T-helper 2 cell treated with Interferon-gamma antibody and Interleukin-4, amounts not matched to agents 5 μg/mL and 100 μg/mL, for 36 hours (primary cell): ENCODE results near the gene PTPRD.

Source experiments
- DNase-seq: peaks from one replicate; pipeline ENCODE4 v3.0.0; 2021; ENCODE audit warnings: low spot score
- H3K27ac Mint-ChIP-seq: one replicate; pipeline ENCODE4 v1.8.0; 2021; ENCODE audit warnings: mild to moderate bottlenecking, mixed read lengths
- H3K27me3 Mint-ChIP-seq: one replicate; pipeline ENCODE4 v1.8.0; 2021; ENCODE audit warnings: low read depth, mixed read lengths
- H3K36me3 Mint-ChIP-seq: one replicate; pipeline ENCODE4 v1.8.0; 2021; ENCODE audit warnings: low read depth, mixed read lengths
- H3K4me1 Mint-ChIP-seq: one replicate; pipeline ENCODE4 v1.8.0; 2021; ENCODE audit warnings: low read depth, mixed read lengths
- H3K4me3 Mint-ChIP-seq: one replicate; pipeline ENCODE4 v1.8.0; 2022; ENCODE audit warnings: mild to moderate bottlenecking, moderate library complexity, mixed read lengths
- H3K9me3 Mint-ChIP-seq: one replicate; pipeline ENCODE4 v1.8.0; 2021; ENCODE audit warnings: mixed read lengths

PTPRD gene

DNA sequence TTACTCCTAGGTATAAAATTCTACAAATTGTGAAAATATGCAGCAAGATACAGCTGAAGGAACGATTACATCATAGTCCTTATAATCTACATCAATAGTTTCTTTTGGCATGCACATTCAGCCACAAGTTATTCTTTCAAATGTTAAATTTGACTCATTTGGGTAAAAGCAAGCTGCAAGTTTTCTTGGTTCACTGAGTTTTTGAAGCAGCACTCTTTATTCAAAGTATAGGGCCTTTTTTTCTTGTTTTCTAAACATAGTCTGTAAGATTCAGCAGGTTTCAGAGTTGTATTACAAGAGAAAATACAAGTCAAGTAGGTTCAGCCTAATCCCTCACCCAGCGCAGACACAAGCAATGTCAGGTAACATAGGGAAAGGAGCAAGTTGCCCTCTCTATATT is 981.5 kb downstream of the PTPRD start:
- H3K4me1 Mint-ChIP-seq, result no peaks in the 10 kb centered on the region
- H3K9me3 Mint-ChIP-seq, result no peaks in the 10 kb centered on the region
- no peaks in the 10 kb centered on the region for H3K27me3 Mint-ChIP-seq
- DNase-seq, result no peak
- H3K4me3 Mint-ChIP-seq, result no peak overlapping the region
- H3K36me3 Mint-ChIP-seq, result no peaks in the 10 kb centered on the region
- no peak overlapping the region for H3K27ac Mint-ChIP-seq

DNA sequence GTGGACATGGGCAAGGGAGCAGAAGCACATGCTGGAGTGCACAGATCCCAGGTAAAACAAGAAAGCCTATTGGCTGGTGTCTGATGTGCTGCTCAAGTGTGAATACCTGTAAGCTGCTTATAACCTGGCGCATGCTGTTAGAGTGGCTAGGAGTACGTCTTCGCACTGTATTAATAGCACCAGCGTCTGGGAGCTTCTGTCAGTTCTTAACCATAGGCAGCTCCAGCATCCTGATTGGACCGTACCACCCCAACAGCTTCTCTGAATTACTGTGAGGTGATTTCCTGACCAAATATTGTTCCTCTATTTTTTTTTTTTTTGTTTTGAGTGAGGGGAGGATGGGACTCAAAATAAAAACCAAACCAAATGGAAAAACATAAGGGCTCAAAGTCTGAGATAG is 987.6 kb downstream of the PTPRD start:
- Mint-ChIP-seq H3K4me3 (no peak overlapping the region), H3K27ac (no peak overlapping the region), H3K27me3 (no peaks in the 10 kb centered on the region), H3K9me3 (no peaks in the 10 kb centered on the region), H3K4me1 (no peaks in the 10 kb centered on the region), H3K36me3 (no peaks in the 10 kb centered on the region)
- DNase-seq, result no peak

GRCh38 chr9:9623506-9623905 is 989.3 kb downstream of the PTPRD start:
- Mint-ChIP-seq H3K4me1 (no peaks in the 10 kb centered on the region), H3K27me3 (no peaks in the 10 kb centered on the region), H3K36me3 (no peaks in the 10 kb centered on the region), H3K27ac (no peak overlapping the region), H3K4me3 (no peak overlapping the region), H3K9me3 (no peaks in the 10 kb centered on the region)
- no peak for DNase-seq

DNA sequence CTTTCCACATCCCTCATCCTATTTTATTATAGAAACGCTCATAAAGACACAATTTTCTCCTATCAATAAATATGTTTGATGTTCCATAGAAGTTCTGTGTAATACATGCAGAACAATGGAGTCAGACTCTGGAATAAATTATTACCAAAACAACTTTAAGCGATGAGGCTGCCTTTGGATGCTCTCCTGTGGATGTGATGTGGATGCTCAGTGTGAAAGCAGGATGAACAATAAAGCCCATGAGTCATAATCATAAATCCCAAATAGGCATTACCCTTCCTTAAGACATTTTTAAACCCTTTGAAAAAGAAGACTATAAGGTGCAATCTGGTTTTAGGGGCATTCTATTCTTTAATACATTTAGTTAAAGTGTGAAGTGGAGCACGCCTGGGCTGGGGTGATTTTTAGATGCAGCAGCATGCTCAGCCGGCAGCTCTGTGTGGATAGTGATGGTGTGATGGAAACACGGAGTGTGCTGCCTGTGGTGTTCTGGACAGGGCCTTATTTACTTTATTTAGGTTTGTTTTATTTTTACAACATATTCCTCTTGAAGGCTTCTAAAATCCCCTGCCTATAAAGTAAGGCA is 991.4 kb downstream of the PTPRD start:
- no peaks in the 10 kb centered on the region for H3K27me3 Mint-ChIP-seq
- H3K36me3 Mint-ChIP-seq, result no peaks in the 10 kb centered on the region

DNA sequence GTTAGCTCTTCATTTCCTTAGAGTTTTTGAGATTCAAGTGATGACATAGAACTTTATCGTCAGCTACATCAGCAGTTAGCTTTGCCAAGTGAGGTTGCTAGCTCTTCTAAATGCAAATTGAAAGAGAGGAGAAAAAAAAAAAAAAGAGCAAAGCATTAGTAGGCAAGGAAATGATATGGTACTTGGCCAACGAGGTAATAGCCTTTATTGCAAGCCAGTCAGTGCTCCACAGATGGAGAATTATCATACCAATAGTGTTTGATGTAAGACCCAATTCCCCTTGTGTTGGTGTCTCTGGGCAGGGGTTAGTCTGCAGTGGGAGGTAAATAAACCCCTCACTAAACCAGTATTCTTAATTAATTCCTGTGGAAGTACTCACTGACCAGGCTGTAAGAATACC is 992.1 kb downstream of the PTPRD start:
- Mint-ChIP-seq H3K36me3 (no peaks in the 10 kb centered on the region), H3K9me3 (peaks cover 3% of the 10 kb centered on the region), H3K4me1 (no peaks in the 10 kb centered on the region), H3K27ac (no peak overlapping the region), H3K27me3 (no peaks in the 10 kb centered on the region), H3K4me3 (no peak overlapping the region)
- DNase-seq, result no peak

More for the DNA sequence above, 991.4 kb downstream of the PTPRD start:
- no peak overlapping the region for H3K27ac Mint-ChIP-seq
- H3K9me3 Mint-ChIP-seq, result peaks cover 3% of the 10 kb centered on the region
- no peaks in the 10 kb centered on the region for H3K4me1 Mint-ChIP-seq
- H3K4me3 Mint-ChIP-seq, result no peak overlapping the region
- no peak for DNase-seq

DNA sequence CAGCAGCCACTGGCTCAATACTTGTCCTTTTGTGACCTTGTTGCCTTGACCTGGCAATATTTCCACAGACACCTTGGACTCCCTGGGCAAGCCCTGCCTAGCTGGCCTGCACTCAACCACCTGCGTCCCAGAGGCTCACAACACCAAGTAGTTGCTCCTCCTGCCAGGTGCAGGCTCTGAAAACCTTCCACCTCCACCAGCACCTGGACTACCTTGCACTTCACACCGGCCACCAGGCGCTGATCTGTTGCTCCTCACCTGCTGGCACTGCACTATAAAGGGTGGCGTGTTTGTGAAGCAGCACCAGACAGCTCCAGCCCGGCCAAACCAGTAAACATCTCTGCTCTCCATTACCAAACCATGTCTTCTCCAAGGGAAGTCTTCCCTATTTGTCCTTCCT is 997.7 kb downstream of the PTPRD start:
- Mint-ChIP-seq H3K4me3 (no peak overlapping the region), H3K27ac (no peak overlapping the region), H3K9me3 (peaks cover 3% of the 10 kb centered on the region), H3K27me3 (no peaks in the 10 kb centered on the region), H3K4me1 (no peaks in the 10 kb centered on the region), H3K36me3 (no peaks in the 10 kb centered on the region)
- no peak for DNase-seq

- H3K4me3 Mint-ChIP-seq, result no peak overlapping the region
- H3K27me3 Mint-ChIP-seq, result no peaks in the 10 kb centered on the region
- DNase-seq, result no peak
- no peak overlapping the region for H3K27ac Mint-ChIP-seq
- no peaks in the 10 kb centered on the region for H3K36me3 Mint-ChIP-seq
- peaks cover 3% of the 10 kb centered on the region for H3K9me3 Mint-ChIP-seq
- no peaks in the 10 kb centered on the region for H3K4me1 Mint-ChIP-seq
Measured at GRCh38 chr9:9614607-9615006, 998.2 kb downstream of the PTPRD start.

DNA sequence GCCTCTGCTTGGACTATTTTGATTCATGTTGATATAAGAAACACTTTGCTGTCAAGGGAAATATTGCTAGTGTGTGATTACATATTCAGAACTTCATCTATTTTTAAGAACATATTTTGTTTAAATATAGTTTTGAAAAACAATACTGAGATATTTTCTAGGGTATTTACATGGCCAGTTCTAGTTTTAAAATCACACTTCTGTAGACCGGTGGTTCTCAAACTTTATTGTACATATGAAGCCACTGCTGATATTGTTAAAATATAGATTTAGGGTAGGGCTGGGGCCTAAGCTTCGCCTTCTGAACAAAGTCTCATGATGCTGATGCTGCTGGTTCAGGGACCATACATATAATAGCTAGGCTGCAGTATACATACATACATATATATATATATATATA is 1000.0 kb downstream of the PTPRD start:
- Mint-ChIP-seq H3K4me1 (no peaks in the 10 kb centered on the region), H3K4me3 (no peak overlapping the region), H3K27me3 (no peaks in the 10 kb centered on the region), H3K27ac (no peak overlapping the region), H3K36me3 (no peaks in the 10 kb centered on the region), H3K9me3 (peaks cover 3% of the 10 kb centered on the region)
- no peak for DNase-seq

GRCh38 chr9:9612270-9612669 is 1000.5 kb downstream of the PTPRD start:
- no peaks in the 10 kb centered on the region for H3K4me1 Mint-ChIP-seq
- no peaks in the 10 kb centered on the region for H3K36me3 Mint-ChIP-seq
- no peak overlapping the region for H3K27ac Mint-ChIP-seq
- no peak overlapping the region for H3K4me3 Mint-ChIP-seq
- DNase-seq, result no peak
- H3K27me3 Mint-ChIP-seq, result no peaks in the 10 kb centered on the region
- peaks cover under 1% of the 10 kb centered on the region for H3K9me3 Mint-ChIP-seq

- Mint-ChIP-seq H3K4me1 (no peaks in the 10 kb centered on the region), H3K27ac (no peak overlapping the region), H3K27me3 (no peaks in the 10 kb centered on the region), H3K4me3 (no peak overlapping the region), H3K36me3 (no peaks in the 10 kb centered on the region), H3K9me3 (no peaks in the 10 kb centered on the region)
- DNase-seq, result no peak
Measured at GRCh38 chr9:9605681-9606080, 1007.1 kb downstream of the PTPRD start.

GRCh38 chr9:9603345-9603744 is 1009.5 kb downstream of the PTPRD start:
- Mint-ChIP-seq H3K27ac (no peak overlapping the region), H3K4me1 (no peaks in the 10 kb centered on the region), H3K4me3 (no peak overlapping the region), H3K9me3 (no peaks in the 10 kb centered on the region), H3K36me3 (no peaks in the 10 kb centered on the region), H3K27me3 (no peaks in the 10 kb centered on the region)
- no peak for DNase-seq

GRCh38 chr9:9598723-9599122 is 1014.1 kb downstream of the PTPRD start:
- no peaks in the 10 kb centered on the region for H3K4me1 Mint-ChIP-seq
- H3K27me3 Mint-ChIP-seq, result no peaks in the 10 kb centered on the region
- no peaks in the 10 kb centered on the region for H3K36me3 Mint-ChIP-seq
- H3K27ac Mint-ChIP-seq, result no peak overlapping the region
- H3K4me3 Mint-ChIP-seq, result no peak overlapping the region
- no peaks in the 10 kb centered on the region for H3K9me3 Mint-ChIP-seq
- DNase-seq, result no peak

DNA sequence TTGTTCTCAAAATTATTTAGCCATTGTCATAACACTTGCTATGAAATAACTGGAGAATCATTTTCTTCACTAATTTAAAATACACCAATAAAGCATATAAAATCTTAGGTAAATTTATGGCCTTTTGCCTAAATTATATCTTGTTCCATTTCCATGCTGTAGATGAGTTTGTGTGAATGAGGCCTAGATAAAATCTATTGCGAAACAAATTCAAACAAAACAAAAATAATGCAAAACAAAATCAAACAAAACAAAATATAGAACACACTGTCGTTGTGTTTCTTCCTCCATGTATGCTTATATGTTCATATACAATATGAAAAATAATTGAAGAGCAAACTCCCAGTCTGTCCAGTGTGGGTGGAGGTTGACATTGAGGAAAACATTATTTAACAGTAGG is 1020.7 kb downstream of the PTPRD start:
- Mint-ChIP-seq H3K27me3 (no peaks in the 10 kb centered on the region), H3K36me3 (no peaks in the 10 kb centered on the region), H3K9me3 (no peaks in the 10 kb centered on the region), H3K4me1 (no peaks in the 10 kb centered on the region), H3K4me3 (no peak overlapping the region), H3K27ac (no peak overlapping the region)
- no peak for DNase-seq

DNA sequence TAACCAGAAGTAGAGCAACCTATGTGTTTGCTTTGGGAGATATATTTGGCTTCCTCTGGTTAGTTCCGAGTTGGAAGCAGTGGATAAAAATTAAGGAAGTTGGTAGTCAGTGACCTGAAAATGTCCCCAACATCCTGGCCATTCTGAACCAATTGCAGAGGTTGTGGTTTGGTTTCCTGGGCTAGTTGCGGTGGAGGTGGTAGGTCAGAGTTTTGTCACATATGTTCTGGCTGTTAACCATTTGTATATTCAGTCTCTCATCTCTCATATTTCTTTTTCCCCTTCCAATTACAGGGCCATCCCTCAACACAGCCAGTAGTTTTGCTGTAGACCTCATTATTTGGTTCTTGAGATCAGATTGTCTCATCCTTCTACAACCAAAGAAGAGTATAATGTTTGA is 1026.9 kb downstream of the PTPRD start:
- H3K9me3 Mint-ChIP-seq, result no peaks in the 10 kb centered on the region
- no peaks in the 10 kb centered on the region for H3K36me3 Mint-ChIP-seq
- no peaks in the 10 kb centered on the region for H3K4me1 Mint-ChIP-seq
- no peak for DNase-seq
- H3K4me3 Mint-ChIP-seq, result no peak overlapping the region
- H3K27me3 Mint-ChIP-seq, result no peaks in the 10 kb centered on the region
- no peak overlapping the region for H3K27ac Mint-ChIP-seq

DNA sequence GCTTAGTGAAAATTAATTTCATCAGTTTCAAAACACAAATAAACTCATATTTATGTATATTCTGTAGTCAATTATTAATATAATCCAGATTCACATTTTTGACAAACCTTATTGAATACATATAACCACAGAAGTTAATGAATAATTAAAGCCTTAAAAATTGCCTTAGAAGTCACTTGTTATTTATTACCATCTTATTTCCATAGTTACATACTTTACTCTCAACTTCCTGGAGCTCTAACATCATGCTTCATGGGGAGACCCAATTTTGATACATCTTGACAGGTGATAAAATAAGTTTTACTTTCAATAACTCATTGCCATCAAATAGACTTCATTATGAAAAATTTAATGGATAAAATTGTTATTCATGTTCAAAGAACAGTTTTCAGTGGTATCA is 1038.7 kb downstream of the PTPRD start:
- no peak for DNase-seq
- Mint-ChIP-seq H3K27ac (no peak overlapping the region), H3K4me3 (no peak overlapping the region), H3K9me3 (no peaks in the 10 kb centered on the region), H3K36me3 (no peaks in the 10 kb centered on the region), H3K4me1 (no peaks in the 10 kb centered on the region), H3K27me3 (no peaks in the 10 kb centered on the region)
